Lower leg skin (tissue), 3 donors: ENCODE data around the gene TICAM1.

Experiments
- POLR2A ChIP-seq, 2 donors: fragments of 450-650 bp; IDR thresholded peaks; one replicate each; pipeline ENCODE4 v1.6.1; 2016 to 2017; ENCODE audit warnings: antibody characterized with exemption in 2 of 2, mild to moderate bottlenecking in 1 of 2, moderate library complexity in 1 of 2
- TF ChIP-seq, protein P1 (sequence below), 3 donors: fragments of 450-650 bp; IDR thresholded peaks; one replicate each; pipeline ENCODE4 v1.5.1; 2016; ENCODE audit warnings: antibody characterized with exemption in 3 of 3, mild to moderate bottlenecking in 3 of 3, moderate library complexity in 2 of 3

DNA sequence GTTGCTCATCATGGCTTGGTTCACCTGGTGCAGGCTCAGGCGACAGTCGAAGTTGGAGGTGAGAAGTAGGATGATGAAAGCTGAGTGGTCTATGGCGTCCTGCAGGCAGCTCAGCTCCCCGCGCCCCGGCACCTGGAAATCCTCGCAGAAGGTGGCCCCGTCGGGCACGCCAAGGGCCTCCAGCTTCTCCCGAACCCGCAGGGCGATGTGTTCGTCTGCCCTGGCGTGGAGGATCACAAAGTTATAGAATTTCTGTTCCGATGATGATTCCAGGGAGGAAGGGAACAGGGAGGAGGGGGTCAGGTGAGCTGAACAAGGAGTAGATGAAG lies 14.6 kb downstream of the TICAM1 start:
- TF ChIP-seq, protein P1, sequence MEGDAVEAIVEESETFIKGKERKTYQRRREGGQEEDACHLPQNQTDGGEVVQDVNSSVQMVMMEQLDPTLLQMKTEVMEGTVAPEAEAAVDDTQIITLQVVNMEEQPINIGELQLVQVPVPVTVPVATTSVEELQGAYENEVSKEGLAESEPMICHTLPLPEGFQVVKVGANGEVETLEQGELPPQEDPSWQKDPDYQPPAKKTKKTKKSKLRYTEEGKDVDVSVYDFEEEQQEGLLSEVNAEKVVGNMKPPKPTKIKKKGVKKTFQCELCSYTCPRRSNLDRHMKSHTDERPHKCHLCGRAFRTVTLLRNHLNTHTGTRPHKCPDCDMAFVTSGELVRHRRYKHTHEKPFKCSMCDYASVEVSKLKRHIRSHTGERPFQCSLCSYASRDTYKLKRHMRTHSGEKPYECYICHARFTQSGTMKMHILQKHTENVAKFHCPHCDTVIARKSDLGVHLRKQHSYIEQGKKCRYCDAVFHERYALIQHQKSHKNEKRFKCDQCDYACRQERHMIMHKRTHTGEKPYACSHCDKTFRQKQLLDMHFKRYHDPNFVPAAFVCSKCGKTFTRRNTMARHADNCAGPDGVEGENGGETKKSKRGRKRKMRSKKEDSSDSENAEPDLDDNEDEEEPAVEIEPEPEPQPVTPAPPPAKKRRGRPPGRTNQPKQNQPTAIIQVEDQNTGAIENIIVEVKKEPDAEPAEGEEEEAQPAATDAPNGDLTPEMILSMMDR (IDR thresholded peaks at IDR 0.05), result no peak
- no peak for TF ChIP-seq POLR2A (IDR thresholded peaks at IDR 0.05)
